Prostate gland (tissue), 2 donors: ENCODE data around the gene XPR1.

Experiments
- POLR2A ChIP-seq: fragments of 450-650 bp; IDR thresholded peaks from one replicate; pipeline ENCODE4 v1.6.1; 2016; ENCODE audit warnings: antibody characterized with exemption, mild to moderate bottlenecking
- POLR2AphosphoS5 ChIP-seq: sonication (generic); formaldehyde crosslinking; IDR thresholded peaks from one replicate; pipeline ENCODE4 v1.6.1; 2017; ENCODE audit warnings: antibody characterized with exemption
- TF ChIP-seq, protein P1 (sequence below), 4 experiments: fragments of 200-600 bp in 2 of 4; fragments of 450-650 bp in 2 of 4; sonication (generic) in 2 of 4; IDR thresholded peaks; 1 replicate in 3 of 4; 2 replicates in 1 of 4; pipeline ENCODE4 v1.5.1; 2016 to 2019; ENCODE audit warnings: antibody characterized with exemption in 4 of 4, mild to moderate bottlenecking in 2 of 4, moderate library complexity in 2 of 4

GRCh38 chr1:180778782-180779398 lies 147.1 kb downstream of the XPR1 start:
- TF ChIP-seq, protein P1, sequence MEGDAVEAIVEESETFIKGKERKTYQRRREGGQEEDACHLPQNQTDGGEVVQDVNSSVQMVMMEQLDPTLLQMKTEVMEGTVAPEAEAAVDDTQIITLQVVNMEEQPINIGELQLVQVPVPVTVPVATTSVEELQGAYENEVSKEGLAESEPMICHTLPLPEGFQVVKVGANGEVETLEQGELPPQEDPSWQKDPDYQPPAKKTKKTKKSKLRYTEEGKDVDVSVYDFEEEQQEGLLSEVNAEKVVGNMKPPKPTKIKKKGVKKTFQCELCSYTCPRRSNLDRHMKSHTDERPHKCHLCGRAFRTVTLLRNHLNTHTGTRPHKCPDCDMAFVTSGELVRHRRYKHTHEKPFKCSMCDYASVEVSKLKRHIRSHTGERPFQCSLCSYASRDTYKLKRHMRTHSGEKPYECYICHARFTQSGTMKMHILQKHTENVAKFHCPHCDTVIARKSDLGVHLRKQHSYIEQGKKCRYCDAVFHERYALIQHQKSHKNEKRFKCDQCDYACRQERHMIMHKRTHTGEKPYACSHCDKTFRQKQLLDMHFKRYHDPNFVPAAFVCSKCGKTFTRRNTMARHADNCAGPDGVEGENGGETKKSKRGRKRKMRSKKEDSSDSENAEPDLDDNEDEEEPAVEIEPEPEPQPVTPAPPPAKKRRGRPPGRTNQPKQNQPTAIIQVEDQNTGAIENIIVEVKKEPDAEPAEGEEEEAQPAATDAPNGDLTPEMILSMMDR (IDR thresholded peaks at IDR 0.05): no peak
- TF ChIP-seq POLR2A (no peak), POLR2AphosphoS5 (no peak)
